ENCODE measurements around the gene SPATA45. TPM values are rescaled to one million over a fixed set of nuclear protein-coding genes. Genes with fewer than 3 reads are reported as not detected.

Gene SPATA45
- total RNA-seq, 4 donors from 2014 or later: not detected

GRCh38 chr1:212819726-212820125, 27.7 kb downstream of the SPATA45 start:
- DNase-seq: no peak
- H3K27ac ChIP-seq: no peak overlapping the region

GRCh38 chr1:212816567-212817278, 30.7 kb downstream of the SPATA45 start:
- H3K9me3 ChIP-seq: no peaks in the 10 kb centered on the region
- no peaks in the 10 kb centered on the region for H3K36me3 ChIP-seq
- H3K4me3 ChIP-seq: no peak overlapping the region
- DNase-seq: no peak
- TF ChIP-seq CTCF (IDR thresholded peaks at IDR 0.05) (peak in 1 of 6 experiments; percentile 6), POLR2A (IDR thresholded peaks at IDR 0.05) (no peak)
- no peaks in the 10 kb centered on the region for H3K27me3 ChIP-seq
- H3K27ac ChIP-seq: peak overlapping the region in 2 of 4 donors; percentile 50 to 65
- peaks cover 0 to 5% (median 0%) of the 10 kb centered on the region in 4 donors for H3K4me1 ChIP-seq

More at GRCh38 chr1:212819726-212820125, 27.7 kb downstream of the SPATA45 start:
- no peaks in the 10 kb centered on the region for H3K36me3 ChIP-seq
- TF ChIP-seq CTCF (IDR thresholded peaks at IDR 0.05): no peak
- TF ChIP-seq POLR2A (IDR thresholded peaks at IDR 0.05): no peak
- no peak overlapping the region for H3K4me3 ChIP-seq
- peaks cover 0 to 5% (median 0%) of the 10 kb centered on the region in 4 donors for H3K4me1 ChIP-seq
- H3K27me3 ChIP-seq: no peaks in the 10 kb centered on the region
- H3K9me3 ChIP-seq: peaks cover 0 to under 1% (median 0%) of the 10 kb centered on the region in 4 donors

- H3K27ac ChIP-seq: no peak overlapping the region
- no peaks in the 10 kb centered on the region for H3K27me3 ChIP-seq
- peaks cover 0 to 5% (median 0%) of the 10 kb centered on the region in 4 donors for H3K4me1 ChIP-seq
- no peak overlapping the region for H3K4me3 ChIP-seq
- TF ChIP-seq POLR2A (IDR thresholded peaks at IDR 0.05) (no peak), CTCF (IDR thresholded peaks at IDR 0.05) (peak in 4 of 6 experiments; percentile 30 to 62 (median 55))
- no peaks in the 10 kb centered on the region for H3K9me3 ChIP-seq
- DNase-seq: no peak
- no peaks in the 10 kb centered on the region for H3K36me3 ChIP-seq
Measured at GRCh38 chr1:212814537-212815334, 32.7 kb downstream of the SPATA45 start.

- DNase-seq: no peak
- Histone ChIP-seq H3K27ac (no peak overlapping the region), H3K27me3 (no peaks in the 10 kb centered on the region), H3K4me3 (no peak overlapping the region), H3K4me1 (no peaks in the 10 kb centered on the region), H3K36me3 (peaks cover 0 to 32% (median 0%) of the 10 kb centered on the region in 3 donors), H3K9me3 (no peaks in the 10 kb centered on the region)
- TF ChIP-seq CTCF (IDR thresholded peaks at IDR 0.05) (no peak), POLR2A (IDR thresholded peaks at IDR 0.05) (no peak)
Measured at GRCh38 chr1:212805767-212806166, 41.7 kb downstream of the SPATA45 start.

- TF ChIP-seq POLR2A (IDR thresholded peaks at IDR 0.05) (no peak), CTCF (IDR thresholded peaks at IDR 0.05) (no peak)
- Histone ChIP-seq H3K27me3 (no peaks in the 10 kb centered on the region), H3K36me3 (peaks cover 0 to 18% (median 0%) of the 10 kb centered on the region in 3 donors), H3K9me3 (no peaks in the 10 kb centered on the region), H3K27ac (no peak overlapping the region), H3K4me1 (peaks cover 0 to 8% (median 0%) of the 10 kb centered on the region in 4 donors), H3K4me3 (no peak overlapping the region)
- DNase-seq: no peak
Measured at GRCh38 chr1:212797681-212798080, 49.8 kb downstream of the SPATA45 start.
